GM21723 (cell line): Measurements from ENCODE around the gene GGTLC1.

ENCODE experiments used
- ATAC-seq: cut with Tn5 transposase; IDR thresholded peaks from one replicate; pipeline ENCODE4 v1.9.1; 2021; ENCODE audit warnings: mild to moderate bottlenecking, moderate library complexity; ENCODE audit not compliant: unreplicated experiment

Gene GGTLC1

DNA sequence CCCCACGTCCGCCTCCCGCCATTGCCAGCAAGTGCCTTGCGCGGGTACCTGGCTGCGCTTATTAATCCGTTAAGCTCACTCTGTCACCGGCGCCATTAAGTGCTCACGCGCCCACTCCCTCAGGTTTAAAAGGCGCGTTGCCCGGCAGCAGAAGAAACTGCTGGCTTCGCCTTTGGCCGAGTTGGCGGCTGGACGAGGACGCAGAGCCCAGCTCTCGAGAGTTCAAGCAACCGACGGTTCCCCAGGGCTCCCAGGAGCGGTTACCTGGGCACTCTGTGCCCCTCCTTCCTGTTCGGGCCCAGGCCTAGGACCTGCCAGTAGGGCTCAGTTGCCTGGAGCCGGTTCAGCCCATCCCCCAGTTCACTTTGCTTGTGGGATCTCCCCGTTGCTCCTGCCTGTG, at the start of gene GGTLC1:
Gene GGTLC1 (minus strand): TSS at position 219 of the 400 bp plus-strand sequence. CDS start 2,168 bp downstream, outside the sequence.
- ATAC-seq: no peak

DNA sequence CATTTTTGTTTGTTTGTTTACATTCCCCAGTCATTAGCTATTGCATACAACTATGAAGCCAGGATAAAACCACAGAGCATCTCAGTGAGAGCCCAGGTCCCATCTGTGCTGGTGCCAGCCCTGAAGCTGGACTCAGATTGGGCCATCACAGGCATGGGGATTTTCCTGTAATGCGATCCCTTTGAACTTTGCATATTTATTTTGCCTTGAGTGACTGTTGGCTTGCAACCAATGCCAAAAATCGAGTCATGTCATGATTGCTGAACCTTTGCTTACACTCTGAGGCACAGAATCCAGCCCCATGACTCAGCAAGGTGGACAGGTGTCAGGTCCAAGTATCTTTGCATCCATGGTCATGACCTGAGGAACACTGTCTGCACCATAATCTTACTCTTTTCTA, 46.2 kb upstream of the GGTLC1 start:
- no peak for ATAC-seq

DNA sequence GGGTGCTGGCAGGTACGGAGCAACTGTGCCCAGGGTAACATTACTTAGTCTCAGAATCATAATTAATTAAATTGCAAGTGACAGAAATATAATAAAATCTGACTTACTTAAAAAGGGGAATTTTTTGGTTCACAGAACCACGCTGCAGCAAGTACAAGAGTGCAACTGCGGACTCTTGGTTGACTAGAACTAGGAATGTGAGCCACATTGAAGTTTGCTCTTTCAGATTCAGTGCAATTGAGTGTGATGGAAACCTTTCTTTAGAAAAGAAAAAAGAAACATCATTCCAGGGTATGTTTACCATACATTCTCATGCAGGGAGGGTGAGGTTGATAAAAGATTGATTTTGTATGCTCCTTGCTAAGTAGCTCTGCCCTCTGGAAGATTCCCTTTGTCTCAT, 45.0 kb upstream of the GGTLC1 start:
- ATAC-seq: no peak

DNA sequence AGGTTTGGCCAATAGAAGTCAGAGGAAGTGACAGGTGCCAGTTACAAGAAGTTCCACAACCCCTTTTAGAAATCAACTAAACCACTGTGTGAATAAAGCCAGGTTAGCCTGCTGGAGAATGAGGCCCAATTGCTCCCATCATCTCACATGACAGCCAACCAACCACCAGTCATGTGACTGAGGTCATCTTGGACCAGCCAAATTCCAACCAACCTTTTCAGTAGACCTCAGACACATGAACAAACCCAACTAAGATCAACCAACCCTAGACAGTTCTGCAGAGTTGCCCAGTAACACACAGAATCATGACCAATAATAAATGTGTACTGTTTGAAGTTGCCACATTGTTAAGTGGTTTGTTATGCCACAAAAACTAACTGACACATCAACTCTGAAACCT, 44.6 kb upstream of the GGTLC1 start:
- no peak for ATAC-seq

DNA sequence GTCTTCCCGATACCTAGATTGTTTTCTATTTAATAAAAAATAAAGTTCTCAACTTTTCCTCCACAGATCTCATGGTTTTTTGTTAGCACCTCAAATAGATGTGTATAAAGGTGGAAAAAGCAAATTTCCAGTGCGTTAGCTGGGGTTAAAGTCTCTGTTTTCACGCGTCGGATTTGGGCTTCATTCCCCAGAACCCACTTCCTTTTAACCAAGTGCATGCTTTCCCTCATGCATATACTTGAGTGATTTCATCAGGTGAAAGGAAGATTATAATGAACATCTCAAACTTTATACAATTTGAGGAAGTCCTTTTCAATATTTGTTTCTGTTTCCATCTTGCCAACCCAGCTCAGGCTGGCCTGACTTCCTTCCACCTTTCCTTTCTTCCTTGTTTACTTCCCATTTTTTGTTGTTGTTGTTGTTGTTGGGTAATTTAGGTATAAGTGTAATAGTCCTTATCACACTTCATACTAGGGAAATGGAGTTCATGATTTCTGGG, 43.9 kb upstream of the GGTLC1 start:
- ATAC-seq: no peak

DNA sequence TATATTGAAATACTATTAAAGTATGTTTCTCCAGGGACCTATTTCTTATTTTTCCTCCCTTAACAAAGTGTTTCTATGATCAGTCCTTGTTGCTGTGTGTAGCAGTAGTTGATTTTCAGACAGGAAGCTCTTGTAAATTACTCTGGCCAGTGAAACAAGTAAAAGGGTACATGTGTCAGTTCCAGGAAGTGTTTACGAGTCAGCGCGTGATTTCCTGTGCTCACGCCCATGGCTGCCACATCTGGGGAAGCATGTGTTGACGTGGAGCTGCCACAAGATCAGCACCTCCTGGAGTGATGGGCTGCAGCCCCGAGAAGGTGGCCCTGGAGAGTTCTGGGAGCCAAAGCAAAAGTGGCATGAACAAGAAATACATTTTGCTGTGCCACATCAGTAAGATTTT, 38.6 kb upstream of the GGTLC1 start:
- ATAC-seq: peak; percentile 81

DNA sequence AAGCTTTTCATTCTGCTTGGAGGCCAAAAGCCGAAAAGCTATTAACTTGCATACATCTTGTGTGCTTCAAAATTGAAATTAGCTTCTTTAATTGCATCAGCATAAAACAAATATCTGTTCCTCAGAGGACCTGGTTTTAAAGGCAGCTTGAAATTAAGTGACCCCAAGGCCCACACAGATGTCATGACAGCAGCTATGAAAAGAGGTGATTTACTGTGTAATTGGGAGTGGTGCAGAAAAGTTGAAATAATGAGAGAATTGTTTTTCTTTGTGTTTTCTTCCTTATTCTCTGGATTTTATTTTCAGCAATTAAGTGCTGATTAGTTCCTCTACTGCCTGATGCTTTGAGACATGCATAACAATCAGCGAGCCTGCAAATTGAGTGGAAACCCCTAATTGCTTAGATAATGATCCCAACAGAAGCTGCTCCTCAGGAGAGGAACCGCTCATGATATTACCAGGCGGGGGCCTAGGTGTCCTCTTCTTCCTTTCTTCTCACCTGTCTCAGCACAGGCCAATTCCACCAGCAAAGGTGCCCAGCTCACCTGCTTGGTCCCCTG, 34.1 kb upstream of the GGTLC1 start:
- ATAC-seq: no peak

DNA sequence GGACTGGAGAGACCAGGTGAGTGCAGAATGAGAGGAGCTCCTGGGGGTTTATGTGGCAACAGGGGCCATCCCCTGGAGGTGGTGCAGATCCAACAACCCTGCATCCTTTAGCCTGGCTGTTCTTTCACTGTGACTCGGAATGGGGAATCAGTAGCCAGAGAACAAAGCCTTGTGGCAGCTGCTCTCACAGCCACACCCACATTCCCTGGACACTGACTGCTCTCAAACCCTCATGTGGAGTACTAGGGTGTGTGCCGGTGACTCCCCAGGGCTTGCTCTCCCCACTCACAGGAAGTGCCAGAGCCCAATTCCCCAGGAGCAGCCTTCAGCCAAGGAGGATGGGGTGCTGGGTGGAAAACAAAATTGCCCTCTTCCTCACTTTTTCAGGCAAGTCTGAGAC, 30.2 kb upstream of the GGTLC1 start:
- no peak for ATAC-seq

DNA sequence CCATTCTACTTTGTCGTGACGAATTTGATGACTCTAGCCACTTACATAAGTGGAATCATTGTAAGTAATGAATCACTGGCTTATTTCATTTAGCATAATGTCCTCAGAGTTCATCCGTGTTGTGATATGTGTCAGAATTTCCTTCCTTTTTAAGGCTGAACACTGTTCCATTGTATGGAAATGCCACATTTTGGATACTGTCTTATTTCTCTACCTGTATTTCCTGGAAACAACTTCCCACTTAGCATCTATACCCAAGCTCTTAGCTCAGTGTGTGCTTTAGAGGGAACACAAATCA, 28.8 kb upstream of the GGTLC1 start:
- no peak for ATAC-seq

DNA sequence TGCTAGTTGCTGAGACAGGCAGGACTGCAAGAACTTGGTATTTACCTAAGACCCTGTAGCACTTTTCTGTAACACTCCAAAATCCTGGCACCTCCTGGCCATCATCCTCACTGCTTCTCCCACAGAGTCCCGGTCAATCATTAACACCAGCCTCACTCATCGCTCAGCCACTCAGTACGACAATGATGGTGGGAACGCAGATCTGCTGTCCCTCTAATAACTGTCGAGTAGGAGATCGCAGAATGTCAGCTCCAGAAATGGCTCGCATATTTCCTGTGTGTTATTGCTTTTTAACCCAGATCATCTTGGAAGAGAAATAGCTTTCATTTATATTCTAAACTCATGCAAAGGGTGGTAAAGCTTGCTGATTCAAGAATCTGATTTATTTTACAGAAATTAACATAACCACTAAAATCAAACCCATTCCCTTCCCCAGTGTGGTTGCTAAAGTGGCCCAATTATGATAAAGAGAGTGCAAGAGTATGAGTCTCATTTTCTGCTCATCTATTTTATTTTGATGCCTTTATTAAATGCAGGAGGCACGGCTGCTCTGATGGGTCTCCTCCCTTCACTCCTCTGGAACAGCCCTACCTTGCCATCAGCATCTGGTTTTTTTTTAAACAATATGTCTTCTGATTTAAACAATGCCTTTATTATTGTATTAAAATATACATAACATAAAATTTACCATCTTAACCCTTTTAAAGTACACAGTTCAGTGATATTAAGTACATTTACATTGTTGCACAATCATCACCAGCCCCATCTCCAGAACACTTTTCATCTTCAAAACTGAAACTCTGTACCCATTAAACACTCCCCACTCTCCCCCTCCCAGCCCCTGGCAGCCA, 28.3 kb upstream of the GGTLC1 start:
- no peak for ATAC-seq

DNA sequence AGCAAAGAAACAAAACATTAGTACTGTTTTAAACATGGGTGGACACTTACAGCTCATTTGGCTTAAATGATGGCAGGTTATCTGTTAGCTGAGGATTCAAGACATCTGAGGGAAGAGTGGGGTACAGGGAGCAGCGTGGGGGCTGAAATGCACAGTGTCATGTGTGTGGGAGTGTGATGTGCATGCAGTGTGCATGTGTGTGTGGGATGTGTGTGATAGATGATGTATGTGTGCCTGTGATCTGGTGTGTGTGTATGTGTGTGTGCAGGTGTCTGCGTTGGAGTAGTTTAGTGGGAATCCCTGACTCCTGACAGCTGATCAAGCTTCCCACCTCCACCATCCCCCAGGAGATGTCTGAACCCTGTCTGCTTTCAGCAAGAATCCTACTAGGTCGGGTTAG, 25.4 kb upstream of the GGTLC1 start:
- no peak for ATAC-seq

DNA sequence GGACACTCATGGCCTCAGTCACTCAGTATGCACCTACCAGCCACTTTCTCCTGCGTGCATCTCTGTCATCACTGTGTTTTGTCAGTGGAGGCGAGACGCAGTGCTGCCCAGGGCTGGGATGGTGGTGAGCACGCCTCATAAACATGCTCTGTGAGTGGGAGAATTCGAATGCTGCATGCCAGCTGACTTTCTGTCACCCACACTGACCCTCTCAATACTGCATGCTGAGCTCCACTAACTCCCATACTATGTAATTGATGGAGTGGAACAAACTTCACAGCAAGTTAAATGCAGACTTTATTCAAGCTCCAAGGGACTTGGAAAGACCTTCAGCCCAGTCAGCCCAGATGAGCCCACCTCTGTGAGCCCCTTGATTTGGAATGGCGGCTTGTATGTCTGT, 22.7 kb upstream of the GGTLC1 start:
- ATAC-seq: no peak

DNA sequence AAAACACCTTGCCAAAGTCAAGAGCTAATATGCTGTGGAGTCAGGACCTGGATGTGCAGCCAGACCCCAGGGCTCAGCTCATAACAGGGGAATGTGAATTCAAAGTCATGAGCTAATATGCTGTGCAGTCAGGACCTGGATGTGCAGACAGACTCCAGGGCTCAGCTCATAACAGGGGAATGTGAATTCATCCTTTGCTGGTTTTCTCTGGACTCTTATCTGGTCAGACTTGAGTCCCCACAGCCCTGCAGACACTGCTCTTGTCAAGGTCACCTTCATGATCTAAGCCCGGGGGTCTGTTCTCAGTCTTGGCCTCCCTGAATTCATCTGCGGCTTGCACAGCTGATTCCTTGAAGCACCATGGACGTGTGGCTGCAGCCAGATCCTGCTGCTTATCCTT, 19.2 kb upstream of the GGTLC1 start:
- ATAC-seq: no peak

DNA sequence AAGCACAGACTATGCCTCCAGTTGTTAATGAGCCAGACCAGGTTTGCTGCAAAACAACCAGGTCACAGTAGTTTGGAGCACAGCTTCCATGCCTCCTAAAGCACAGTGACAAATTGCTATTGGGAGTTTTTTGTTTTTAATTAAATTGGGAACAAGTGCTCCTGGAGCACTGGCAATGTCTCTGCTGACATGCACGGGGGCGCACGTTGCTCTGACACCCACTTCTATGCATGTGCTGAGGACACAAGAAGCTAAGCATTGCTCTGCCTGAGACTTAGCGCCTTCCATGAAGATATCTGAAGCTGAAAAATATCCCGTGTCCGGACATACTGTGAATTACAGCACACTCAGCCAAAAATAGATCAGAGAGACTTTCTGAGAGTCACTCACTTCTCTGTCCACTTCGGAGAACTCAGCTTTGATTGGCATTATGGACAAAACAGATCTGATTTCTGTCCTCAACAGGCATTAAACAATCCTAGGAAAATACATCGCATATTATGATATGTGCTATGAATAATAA, 18.6 kb upstream of the GGTLC1 start:
- ATAC-seq: no peak

DNA sequence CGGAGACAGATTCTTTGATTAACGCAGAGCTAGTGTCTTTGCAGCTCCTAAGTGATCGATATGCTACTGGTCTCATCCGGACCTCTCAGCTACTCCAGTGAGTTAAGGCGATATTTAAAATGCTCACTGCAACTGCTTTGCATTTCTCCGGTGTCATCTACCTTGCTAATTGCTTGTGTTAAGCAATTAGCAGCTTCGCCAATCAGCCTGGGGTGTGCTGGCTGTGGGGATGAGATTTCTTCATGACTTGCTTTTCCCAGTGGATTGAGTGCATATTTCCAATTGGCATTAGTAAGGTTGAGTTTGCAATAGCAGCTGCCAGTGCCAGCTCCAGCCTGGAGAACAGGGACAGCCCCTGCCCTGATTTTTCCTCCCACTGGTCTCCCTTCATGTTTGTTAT, 18.0 kb upstream of the GGTLC1 start:
- no peak for ATAC-seq

DNA sequence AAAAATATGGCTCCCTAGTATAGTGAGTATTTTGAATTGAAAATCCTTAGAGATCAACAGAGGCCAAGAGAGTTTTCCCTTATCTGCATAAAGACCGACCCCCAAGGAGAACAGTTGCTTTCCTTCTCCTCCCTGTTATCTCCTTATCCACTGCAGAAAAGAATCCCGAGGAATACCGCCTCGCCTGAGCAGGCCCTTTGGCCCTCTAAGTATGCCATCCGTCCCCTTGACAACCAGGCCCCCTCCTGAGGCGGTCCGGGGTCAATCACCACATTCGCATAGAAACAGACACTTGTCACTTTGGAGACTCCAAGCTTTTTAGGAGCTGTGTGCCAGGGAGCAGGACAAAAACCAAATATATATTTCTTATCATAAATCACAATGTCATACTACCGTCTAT, 15.9 kb upstream of the GGTLC1 start:
- ATAC-seq: no peak

DNA sequence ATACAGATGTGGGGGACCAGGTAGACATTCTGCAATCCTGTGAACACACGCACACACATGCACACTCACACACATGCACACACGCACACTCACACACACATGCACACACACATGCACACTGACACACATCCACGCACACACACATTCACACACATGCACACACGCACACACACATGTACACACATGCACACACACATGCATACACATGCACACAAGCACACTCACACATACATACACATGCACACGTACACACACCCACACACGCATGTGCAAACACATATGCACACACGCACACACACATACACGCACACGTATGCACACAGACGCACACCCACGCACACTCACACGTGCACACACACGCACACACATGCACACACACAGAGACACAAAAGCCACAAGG, 14.3 kb upstream of the GGTLC1 start:
- ATAC-seq: no peak

DNA sequence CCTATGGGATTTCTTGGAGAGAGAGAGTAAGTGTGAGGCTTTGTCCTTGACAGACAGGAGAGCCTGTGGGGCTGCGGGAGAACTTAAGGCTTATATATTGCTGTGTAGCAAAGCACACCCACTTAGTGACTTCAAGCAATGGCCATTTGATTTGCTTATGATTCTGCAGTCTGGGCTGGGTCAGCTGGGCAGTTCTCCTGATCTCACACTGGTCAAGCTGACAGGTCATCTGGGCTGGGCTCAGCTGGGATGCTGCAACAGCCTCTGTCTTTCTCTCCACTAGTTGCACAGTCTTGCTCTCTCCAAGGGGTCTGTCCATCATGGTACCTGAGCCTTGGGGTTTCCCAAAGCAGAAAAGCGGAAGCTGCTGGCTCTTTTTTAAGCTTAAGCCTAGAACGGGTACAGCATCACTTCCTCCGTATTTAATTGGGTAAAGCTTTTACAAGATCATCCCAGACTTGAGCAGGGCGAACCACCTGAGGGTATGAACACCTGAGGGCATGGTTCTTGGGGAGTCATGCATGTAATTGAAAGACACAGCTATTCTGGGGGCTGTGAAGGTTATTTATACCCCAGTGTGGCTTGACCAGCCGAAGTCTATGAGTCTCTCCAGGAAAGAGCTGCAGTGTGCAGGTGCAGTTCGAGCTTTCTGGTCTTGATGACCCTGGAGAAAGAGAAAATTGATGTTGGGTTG, 13.3 kb upstream of the GGTLC1 start:
- no peak for ATAC-seq

DNA sequence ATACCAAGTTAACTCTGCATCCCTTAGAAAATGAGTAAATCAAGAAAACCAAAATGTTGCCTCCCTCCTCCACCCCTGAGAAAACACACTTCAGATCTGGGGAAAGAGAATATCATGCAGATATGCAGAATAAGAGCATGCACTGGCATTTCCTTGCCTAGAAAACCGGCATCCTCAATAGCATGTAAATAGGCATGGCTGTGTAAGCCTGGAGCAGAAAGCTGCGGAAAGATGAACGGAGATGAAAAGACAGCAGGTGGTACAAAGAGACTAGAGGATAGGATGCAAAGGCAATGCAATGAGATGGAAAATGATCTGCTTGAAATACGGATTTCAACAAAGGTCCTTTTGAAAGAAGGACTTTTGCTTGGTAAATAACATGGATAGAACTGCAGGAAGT, 10.3 kb upstream of the GGTLC1 start:
- ATAC-seq: no peak

DNA sequence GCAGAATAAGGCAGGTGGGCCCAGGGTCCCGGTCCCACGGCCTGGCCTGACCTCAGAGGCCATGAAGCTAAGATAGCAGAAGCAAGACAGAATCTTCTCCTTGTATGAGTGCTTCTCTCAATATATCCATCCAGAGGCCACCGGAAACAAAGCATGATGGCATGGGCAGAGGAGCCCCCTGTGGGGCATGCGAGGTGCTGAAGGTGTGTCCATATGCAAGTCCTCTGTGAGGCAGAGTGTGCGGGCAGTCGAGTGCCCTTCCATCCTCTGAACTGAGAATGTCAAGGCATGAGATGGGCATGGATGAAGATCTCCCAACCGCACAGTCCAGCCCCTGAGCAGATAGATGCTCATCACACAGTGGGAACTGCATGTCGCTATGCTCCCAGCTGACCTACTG, 9.8 kb upstream of the GGTLC1 start:
- no peak for ATAC-seq

DNA sequence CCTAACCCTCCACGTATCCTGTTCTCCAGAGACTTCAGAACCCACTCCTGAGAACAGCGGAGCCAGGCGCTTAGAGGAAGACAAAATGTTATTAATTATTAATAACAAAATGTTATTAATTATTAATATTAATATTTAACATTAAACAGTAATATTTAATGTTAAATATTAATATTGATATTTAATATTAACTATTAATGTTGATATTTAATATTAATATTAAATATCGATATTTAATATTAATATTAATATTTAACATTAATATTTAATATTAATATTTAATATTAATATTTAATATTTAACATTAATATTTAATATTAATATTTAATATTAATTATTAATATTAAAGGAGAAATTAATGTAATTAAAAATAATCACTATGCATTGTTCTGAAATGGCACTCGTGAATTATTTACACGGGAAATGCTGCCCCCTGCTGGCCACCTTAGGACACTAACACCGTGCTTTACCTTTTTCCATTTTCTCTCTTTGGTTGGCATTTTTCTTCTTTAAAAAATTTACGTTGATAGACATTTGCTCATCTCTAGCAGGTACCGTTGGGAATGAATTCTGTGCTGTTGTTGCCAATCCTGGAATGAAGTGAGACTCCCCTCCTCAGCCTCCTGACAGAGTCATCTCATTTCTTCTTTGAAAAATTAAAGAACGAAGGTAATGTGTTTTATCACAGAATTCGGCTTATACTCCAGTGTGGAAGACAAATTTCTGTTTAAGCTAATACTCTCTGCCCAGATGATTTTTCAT, 7.5 kb upstream of the GGTLC1 start:
- no peak for ATAC-seq
